SU-DHL-6 (cell line): ENCODE measurements around the gene HMGA1.

Source experiments
- EZH2phosphoT487 ChIP-seq: fragments of 200-600 bp; sonication (generic), shearing (Covaris generic); conservative IDR thresholded peaks from 2 replicates; pipeline ENCODE4 v1.6.1; 2018; ENCODE audit warnings: mild to moderate bottlenecking, antibody characterized with exemption, low read length, moderate library complexity, mixed read lengths
- TF ChIP-seq, protein P1 (sequence below): fragments of 200-600 bp; sonication (generic); IDR thresholded peaks from one replicate; pipeline ENCODE4 v1.5.1; 2017; ENCODE audit warnings: antibody characterized with exemption, mild to moderate bottlenecking, low read length, moderate library complexity; ENCODE audit not compliant: insufficient read depth, poor library complexity, severe bottlenecking

DNA sequence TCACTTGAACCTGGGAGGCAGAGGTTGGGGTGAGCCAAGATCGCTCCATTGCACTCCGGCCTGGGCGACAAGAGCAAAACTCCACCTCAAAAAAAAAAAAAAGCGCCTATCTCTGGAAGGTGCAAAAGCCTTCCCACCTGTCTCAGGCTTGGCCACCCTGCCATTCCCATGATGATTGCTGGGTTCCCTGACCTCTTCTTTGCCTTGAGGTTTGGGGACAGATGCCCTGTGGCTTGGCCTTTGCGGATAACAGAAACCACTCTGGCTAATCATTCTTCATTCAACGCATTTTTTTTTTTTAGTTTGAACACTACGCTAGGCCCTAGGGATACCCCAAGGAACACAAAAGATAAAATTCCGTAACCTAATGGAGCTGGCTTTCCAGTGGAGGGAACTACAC is 6.8 kb upstream of the HMGA1 start:
- TF ChIP-seq, protein P1, sequence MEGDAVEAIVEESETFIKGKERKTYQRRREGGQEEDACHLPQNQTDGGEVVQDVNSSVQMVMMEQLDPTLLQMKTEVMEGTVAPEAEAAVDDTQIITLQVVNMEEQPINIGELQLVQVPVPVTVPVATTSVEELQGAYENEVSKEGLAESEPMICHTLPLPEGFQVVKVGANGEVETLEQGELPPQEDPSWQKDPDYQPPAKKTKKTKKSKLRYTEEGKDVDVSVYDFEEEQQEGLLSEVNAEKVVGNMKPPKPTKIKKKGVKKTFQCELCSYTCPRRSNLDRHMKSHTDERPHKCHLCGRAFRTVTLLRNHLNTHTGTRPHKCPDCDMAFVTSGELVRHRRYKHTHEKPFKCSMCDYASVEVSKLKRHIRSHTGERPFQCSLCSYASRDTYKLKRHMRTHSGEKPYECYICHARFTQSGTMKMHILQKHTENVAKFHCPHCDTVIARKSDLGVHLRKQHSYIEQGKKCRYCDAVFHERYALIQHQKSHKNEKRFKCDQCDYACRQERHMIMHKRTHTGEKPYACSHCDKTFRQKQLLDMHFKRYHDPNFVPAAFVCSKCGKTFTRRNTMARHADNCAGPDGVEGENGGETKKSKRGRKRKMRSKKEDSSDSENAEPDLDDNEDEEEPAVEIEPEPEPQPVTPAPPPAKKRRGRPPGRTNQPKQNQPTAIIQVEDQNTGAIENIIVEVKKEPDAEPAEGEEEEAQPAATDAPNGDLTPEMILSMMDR: no peak
- TF ChIP-seq EZH2phosphoT487: no peak
